Measurements from ENCODE around the gene MYOC. TPM values are rescaled to one million over a fixed set of nuclear protein-coding genes. Genes with fewer than 3 reads are reported as not detected.
"Not testable (repeated sequence)": the region's sequence is repeated elsewhere in the genome, so short reads cannot be mapped to it uniquely, and the experiment has no call there.

Gene MYOC
- total RNA-seq, 1 donor from 2014 or later, result not detected

DNA sequence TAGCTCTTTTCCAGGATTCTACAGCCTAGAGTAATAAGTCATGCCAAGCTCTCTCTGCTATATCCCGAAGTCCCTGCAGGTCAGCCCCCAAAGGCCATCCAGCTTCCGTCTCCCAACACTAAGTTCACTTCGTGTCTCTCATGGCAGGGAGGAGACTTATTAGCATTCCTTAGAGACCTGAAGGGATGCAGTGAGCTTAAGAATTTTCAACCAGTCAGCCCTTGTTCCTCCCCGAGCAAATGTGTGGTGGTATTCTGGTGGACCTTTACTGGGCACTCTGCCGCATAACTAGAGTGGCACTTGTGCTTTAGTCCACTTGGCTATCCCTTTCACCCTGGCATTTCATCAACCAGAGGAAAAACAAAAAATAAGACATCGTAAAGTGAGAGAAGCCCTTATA, 49.4 kb downstream of the MYOC start:
- DNase-seq, result not testable (repeated sequence)

DNA sequence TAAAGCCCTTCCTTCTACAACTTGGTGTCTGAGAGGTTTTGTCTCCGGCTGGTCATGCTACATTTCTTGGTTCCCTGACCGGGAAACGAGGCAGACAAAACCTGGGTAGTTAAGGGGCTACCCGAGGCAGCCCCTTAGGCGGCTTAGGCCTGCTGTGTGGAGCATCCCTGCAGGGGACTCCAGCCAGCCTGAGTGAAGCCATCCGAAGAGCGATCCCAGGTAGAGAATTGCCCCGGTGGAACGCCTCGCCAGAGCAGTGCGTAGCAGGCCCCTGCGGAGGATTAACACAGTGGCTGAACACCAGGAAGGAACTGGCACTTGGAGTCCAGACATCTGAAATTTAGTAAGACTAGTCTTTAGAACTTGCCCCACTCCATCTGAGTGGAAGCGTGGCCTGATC, 51.6 kb downstream of the MYOC start:
- DNase-seq, result no peak

DNA sequence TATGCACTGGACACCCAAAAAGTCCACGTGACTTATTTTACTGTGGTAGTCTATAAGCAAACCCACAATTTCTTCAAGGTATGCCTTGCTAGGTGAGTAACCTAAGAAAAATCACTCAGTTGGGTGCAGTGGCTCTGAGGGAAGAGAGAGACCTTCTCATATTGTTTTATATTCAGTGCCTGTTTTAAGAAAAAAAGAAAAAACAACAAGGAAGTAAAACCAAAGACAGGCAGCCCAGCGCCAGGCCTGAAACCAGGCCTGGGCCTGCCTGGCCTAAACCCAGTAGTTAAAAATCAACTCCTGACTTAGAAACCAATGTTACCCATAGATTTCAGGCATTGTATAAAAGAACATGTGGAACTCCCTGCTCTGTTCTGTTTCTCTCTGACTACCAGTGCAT, 52.2 kb downstream of the MYOC start:
- not testable (repeated sequence) for DNase-seq

DNA sequence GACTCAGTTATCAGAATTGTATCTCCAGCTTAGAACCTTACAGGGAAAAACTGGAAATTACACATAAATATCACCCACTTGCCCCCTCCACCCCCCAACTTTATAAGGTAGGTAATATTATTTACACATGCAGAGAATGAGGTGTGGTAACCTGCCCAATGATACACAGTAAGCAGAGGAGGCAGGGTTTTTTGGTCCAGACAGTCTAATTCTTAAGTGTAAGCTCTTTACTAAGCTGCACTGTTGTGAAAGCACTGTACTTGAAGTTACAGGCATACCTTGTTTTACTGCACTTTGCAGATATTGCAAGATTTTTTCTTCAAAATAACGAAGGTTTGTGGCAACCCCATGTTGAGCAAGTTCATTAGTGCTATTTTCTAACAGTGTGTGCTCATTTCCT, 55.3 kb downstream of the MYOC start:
- no peak for DNase-seq

DNA sequence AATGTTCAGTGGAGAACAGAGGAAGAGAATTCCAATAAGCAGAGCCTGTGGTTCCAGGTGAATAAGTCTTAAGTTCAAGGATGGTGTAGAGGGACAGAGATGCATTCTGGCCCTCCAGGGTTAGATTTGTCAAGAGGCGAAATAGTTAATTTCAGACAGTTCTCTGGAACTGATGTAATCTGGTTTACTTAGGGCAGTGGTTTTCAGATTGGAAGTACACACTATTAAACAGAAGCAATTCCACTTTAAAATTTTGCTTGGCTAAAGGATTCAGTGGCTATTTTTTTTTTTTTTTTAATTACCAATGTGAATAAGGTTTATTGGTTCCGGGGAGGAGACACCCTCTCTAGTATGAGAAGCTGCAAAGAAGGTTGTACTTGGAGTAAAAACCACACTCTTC, 55.8 kb downstream of the MYOC start:
- no peak for DNase-seq

DNA sequence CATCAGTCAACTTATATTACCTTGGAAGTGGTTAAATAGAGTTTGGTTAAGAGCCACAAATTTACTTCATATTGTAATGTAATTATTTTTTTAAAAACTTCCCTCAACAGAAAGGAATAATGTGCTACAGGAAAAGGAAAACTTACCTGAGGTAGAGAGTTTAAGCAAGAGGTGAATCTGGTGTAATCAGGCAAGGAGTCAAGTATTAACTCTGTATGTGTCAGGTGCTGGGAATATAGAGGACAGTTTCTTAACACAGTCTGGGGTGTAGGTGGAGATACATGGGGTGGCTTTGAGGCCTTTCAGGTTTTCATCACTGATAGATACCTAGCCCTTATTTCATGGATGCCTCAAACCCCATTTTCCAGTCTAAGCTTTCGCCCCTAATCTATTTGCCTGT, 56.4 kb downstream of the MYOC start:
- no peak for DNase-seq

DNA sequence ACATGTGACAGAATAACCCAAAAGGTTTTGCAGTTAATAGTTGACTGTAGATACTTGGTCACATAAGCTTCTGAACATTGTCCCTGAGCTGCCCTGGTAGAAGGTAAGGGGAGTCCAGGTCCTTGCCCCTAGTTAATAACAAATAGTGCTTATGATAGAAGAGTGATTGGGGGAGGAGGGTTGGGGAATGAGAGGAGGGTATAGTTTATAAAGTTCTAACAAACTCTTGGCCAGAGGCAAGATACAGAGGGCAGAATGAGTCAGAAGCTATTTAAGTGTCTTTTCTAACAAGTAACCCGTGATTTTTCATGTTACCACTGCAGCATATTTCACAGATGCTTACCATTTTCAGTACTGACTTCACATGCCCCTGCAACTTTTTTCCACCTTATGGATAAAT, 57.2 kb downstream of the MYOC start:
- DNase-seq, result no peak

DNA sequence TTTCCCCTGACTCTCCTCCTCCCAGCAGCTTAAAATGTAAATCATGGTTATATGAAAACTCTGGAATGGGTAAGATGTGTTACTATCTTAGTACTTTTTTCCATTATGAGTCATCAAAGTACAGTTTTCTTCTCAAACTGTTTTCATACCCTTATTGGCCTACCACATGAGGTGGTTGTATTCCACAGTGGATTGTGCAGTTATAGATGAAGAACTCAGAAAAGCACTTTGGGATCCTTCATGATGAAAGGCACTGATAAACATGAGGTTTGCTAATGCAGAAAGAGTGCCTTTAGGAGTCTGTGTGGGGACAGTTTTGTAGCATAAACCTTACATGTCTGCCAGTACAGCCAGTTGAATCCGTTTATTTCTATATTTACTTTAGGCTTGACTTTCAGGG, 62.5 kb downstream of the MYOC start:
- DNase-seq, result no peak

DNA sequence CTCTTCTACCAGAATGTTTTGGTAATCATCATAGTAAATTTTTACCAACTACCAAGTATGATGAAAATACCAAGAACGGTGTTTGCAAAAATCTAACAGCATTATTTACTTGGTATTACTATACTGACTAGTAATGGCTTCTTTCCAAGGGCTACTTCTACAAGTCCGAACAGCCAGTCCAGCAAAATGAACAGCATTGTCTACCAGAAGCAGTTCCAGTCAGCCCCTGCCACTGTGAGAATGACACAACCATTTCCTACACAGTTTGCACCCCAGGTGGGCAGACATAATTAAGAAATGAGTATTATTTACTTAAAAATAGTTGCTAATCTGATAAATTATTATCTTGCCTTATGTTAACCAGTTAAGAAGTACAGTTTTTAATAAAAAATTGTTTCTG, 64.3 kb downstream of the MYOC start:
- DNase-seq, result no peak

DNA sequence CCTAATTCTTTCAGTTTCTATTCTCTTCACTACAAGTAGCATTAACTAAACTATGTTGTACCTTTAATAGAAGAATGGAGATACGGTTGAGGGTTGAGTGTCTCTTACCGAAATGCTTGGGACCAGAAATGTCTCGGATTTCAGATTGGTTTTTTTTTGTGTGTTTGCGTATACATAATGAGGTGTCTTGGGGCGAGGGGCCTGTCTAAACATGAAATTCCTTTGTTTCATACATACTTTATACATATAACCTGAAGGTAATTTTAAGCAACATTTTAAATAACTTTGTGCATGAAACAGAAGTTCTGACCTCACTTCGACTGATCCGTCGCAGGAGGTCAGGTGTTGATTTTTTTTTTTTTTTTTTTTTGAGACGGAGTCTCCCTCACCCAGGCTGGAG, 66.8 kb downstream of the MYOC start:
- DNase-seq, result no peak

Other genes with a start within 250 kb of the MYOC start
- 34.2 TPM for gene PRRC2C, start 167.2 kb downstream of the MYOC start, total RNA-seq
- gene MYOCOS, start 30.4 kb downstream of the MYOC start, total RNA-seq, result not detected
- 22.3 TPM for gene VAMP4, start 89.4 kb upstream of the MYOC start, total RNA-seq
- gene METTL13, start 129.0 kb upstream of the MYOC start, total RNA-seq, result 20.9 TPM
- 115 TPM for gene DNM3, start 188.8 kb upstream of the MYOC start, total RNA-seq